Left renal cortex interstitium (tissue), 4 donors: ENCODE measurements around the gene PGA5. TPM values are rescaled to one million over a fixed set of nuclear protein-coding genes. Genes with fewer than 3 reads are reported as not detected.

Experiments used
- DNase-seq, 4 donors: peaks; one replicate each; pipeline ENCODE4 v3.0.0-alpha.2; 2013; ENCODE audit warnings: low read depth in 4 of 4, low spot score in 2 of 4, missing footprints in 1 of 4
- polyA plus RNA-seq, 4 donors: library from polyadenylated mRNA; unstranded; fragments of 120-200 nt; gene quantifications; one replicate each; pipeline ENCODE4 v1.2.1, GENCODE V29; 2013; ENCODE audit not compliant: insufficient read length in 4 of 4

The PGA5 gene
- polyA plus RNA-seq, 4 donors = 0.19 to 0.53 TPM; not detected in 2

GRCh38 chr11:61264795-61265194 is 23.8 kb downstream of the PGA5 start:
- no peak for DNase-seq

GRCh38 chr11:61265357-61265756 is 24.4 kb downstream of the PGA5 start:
- no peak for DNase-seq

GRCh38 chr11:61266602-61267001 is 25.6 kb downstream of the PGA5 start:
- DNase-seq = no peak

- DNase-seq = no peak
Observed at GRCh38 chr11:61267437-61267841, 26.5 kb downstream of the PGA5 start.

- DNase-seq = no peak
Observed at GRCh38 chr11:61268588-61269250, 27.7 kb downstream of the PGA5 start.

- DNase-seq = no peak
Observed at GRCh38 chr11:61270354-61271076, 29.5 kb downstream of the PGA5 start.

GRCh38 chr11:61272731-61273130 is 31.8 kb downstream of the PGA5 start:
- no peak for DNase-seq

- no peak for DNase-seq
Observed at GRCh38 chr11:61273178-61274078, 32.5 kb downstream of the PGA5 start.

- no peak for DNase-seq
Observed at GRCh38 chr11:61274084-61274483, 33.1 kb downstream of the PGA5 start.

GRCh38 chr11:61275191-61275590 is 34.2 kb downstream of the PGA5 start:
- no peak for DNase-seq

GRCh38 chr11:61277186-61278000 is 36.4 kb downstream of the PGA5 start:
- DNase-seq = no peak

- no peak for DNase-seq
Observed at GRCh38 chr11:61278001-61278470, 37.1 kb downstream of the PGA5 start.

GRCh38 chr11:61279934-61280659 is 39.1 kb downstream of the PGA5 start:
- no peak for DNase-seq

- no peak for DNase-seq
Observed at GRCh38 chr11:61280883-61281580, 40.1 kb downstream of the PGA5 start.

GRCh38 chr11:61281581-61282250 is 40.7 kb downstream of the PGA5 start:
- no peak for DNase-seq

- DNase-seq = no peak
Observed at GRCh38 chr11:61283613-61284012, 42.6 kb downstream of the PGA5 start.

GRCh38 chr11:61287338-61287977 is 46.5 kb downstream of the PGA5 start:
- DNase-seq = no peak
